ENCODE measurements around the gene VARS2. TPM values are rescaled to one million over a fixed set of nuclear protein-coding genes. Genes with fewer than 3 reads are reported as not detected.

The VARS2 gene
- total RNA-seq, 1 donor from 2014 or later: 26.3 TPM

DNA sequence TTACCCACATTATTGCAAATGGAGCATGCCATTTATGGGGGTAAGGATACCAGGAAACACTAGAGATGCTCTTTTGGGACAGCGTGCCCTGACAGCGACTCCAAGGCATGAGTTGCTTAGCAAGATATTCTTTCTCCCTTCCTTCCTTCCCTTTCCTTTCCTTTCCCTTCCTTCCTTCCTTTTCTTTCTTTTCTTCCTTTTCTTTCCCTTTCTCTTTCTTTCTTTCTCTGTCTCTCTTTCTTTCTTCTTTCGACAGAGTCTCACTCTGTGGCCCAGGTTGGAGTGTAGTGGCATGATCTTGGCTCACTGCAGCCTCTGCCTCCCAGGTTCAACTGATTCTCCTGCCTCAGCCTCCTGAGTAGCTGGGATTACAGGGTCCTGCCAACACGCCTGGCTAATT lies 30.0 kb downstream of the VARS2 start:
- TF ChIP-seq, protein P1, sequence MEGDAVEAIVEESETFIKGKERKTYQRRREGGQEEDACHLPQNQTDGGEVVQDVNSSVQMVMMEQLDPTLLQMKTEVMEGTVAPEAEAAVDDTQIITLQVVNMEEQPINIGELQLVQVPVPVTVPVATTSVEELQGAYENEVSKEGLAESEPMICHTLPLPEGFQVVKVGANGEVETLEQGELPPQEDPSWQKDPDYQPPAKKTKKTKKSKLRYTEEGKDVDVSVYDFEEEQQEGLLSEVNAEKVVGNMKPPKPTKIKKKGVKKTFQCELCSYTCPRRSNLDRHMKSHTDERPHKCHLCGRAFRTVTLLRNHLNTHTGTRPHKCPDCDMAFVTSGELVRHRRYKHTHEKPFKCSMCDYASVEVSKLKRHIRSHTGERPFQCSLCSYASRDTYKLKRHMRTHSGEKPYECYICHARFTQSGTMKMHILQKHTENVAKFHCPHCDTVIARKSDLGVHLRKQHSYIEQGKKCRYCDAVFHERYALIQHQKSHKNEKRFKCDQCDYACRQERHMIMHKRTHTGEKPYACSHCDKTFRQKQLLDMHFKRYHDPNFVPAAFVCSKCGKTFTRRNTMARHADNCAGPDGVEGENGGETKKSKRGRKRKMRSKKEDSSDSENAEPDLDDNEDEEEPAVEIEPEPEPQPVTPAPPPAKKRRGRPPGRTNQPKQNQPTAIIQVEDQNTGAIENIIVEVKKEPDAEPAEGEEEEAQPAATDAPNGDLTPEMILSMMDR (IDR thresholded peaks at IDR 0.05; ENCODE audit: insufficient read depth, low read length, severe bottlenecking): no peak
- Histone ChIP-seq H3K36me3 (ENCODE audit: control insufficient read depth, insufficient read depth, low read length) (no peaks in the 10 kb centered on the region), H3K27me3 (ENCODE audit: control insufficient read depth, insufficient read depth, low read length) (peaks cover 1% of the 10 kb centered on the region), H3K4me3 (ENCODE audit: low read depth, low read length) (no peak overlapping the region)
- DNase-seq (ENCODE audit: low read depth) (no peak), FAIRE-seq (no peak)

DNA sequence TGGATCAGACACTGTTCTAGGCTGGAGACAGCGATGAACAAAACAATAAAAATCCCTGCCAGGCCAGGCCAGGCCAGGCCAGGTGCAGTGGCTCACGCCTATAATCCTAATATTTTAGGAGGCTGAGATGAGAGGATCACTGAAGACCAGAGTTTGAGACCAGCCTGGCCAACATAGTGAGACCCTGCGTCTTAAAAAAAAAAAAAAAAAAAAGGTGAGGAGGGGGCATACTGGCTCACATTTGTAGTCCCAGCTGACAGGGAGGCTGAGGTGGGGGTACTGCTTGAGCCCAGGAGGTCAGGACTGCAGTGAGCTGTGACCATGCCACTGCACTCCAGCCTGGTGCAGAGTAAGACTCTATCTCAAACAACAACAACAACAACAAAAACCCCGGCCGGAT lies 31.2 kb downstream of the VARS2 start:
- DNase-seq (ENCODE audit: low read depth) (no peak), FAIRE-seq (no peak)
- Histone ChIP-seq H3K4me3 (ENCODE audit: low read depth, low read length) (no peak overlapping the region), H3K36me3 (ENCODE audit: control insufficient read depth, insufficient read depth, low read length) (no peaks in the 10 kb centered on the region), H3K27me3 (ENCODE audit: control insufficient read depth, insufficient read depth, low read length) (peaks cover 1% of the 10 kb centered on the region)
- TF ChIP-seq, protein P1 (IDR thresholded peaks at IDR 0.05; ENCODE audit: insufficient read depth, low read length, severe bottlenecking): no peak

DNA sequence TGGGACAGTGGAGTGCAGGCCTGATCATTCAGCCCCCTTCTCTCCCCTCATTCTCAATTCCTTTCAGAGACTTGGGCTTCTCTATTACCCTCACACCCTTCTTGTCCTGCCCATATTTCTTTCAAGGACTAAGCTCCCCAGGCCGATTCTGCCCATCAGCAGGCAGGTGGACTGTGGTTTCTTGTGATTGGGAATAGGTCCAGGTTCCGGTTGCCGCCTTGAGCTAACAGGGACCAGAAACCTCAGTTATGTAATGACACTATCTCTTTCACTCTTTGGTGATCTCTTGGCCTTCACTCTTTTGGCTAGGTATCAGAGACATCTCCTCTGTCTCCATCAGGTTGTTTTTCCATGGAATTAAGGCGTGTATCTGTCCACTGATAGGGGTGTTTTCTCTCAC lies 33.2 kb downstream of the VARS2 start:
- DNase-seq (ENCODE audit: low read depth) (no peak), FAIRE-seq (no peak)
- Histone ChIP-seq H3K27me3 (ENCODE audit: control insufficient read depth, insufficient read depth, low read length) (peaks cover 6% of the 10 kb centered on the region), H3K4me3 (ENCODE audit: low read depth, low read length) (no peak overlapping the region), H3K36me3 (ENCODE audit: control insufficient read depth, insufficient read depth, low read length) (no peaks in the 10 kb centered on the region)
- TF ChIP-seq, protein P1 (IDR thresholded peaks at IDR 0.05; ENCODE audit: insufficient read depth, low read length, severe bottlenecking): no peak

DNA sequence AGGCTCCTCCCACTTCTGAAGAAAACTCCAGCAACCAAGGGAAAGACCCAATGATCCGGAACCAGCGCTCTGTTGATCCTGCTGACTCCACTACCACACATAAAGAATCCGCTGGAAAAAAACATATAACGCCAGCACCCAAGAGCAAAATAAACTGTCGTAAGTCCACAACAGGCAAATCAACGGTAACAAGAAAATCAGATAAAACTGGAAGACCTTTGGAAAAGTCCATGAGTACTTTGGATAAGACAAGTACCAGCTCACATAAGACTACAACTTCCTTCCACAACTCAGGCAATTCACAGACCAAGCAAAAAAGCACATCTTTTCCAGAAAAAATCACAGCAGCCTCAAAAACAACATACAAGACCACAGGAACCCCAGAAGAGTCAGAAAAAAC lies 34.8 kb downstream of the VARS2 start:
- TF ChIP-seq, protein P1 (IDR thresholded peaks at IDR 0.05; ENCODE audit: insufficient read depth, low read length, severe bottlenecking): no peak
- Histone ChIP-seq H3K27me3 (ENCODE audit: control insufficient read depth, insufficient read depth, low read length) (peaks cover 6% of the 10 kb centered on the region), H3K36me3 (ENCODE audit: control insufficient read depth, insufficient read depth, low read length) (no peaks in the 10 kb centered on the region), H3K4me3 (ENCODE audit: low read depth, low read length) (no peak overlapping the region)
- DNase-seq (ENCODE audit: low read depth) (no peak), FAIRE-seq (no peak)

DNA sequence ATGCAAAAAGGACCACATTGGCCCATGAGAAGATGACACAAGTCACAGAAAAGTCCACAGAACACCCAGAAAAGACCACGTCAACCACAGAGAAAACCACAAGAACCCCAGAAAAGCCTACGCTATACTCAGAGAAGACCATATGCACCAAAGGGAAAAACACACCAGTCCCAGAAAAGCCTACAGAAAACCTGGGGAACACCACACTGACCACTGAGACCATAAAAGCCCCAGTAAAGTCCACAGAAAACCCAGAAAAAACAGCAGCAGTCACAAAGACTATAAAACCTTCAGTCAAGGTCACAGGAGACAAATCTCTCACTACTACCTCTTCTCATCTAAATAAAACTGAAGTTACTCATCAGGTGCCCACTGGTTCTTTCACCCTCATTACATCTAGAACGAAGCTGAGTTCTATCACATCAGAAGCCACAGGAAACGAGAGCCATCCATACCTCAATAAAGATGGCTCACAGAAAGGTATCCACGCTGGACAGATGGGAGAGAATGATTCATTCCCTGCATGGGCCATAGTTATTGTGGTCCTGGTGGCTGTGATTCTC lies 38.0 kb downstream of the VARS2 start:
- no peaks in the 10 kb centered on the region for H3K36me3 ChIP-seq (ENCODE audit: control insufficient read depth, insufficient read depth, low read length)
- DNase-seq (ENCODE audit: low read depth): no peak
- TF ChIP-seq, protein P1 (IDR thresholded peaks at IDR 0.05; ENCODE audit: insufficient read depth, low read length, severe bottlenecking): no peak
- H3K27me3 ChIP-seq (ENCODE audit: control insufficient read depth, insufficient read depth, low read length): peaks cover 6% of the 10 kb centered on the region
- H3K4me3 ChIP-seq (ENCODE audit: low read depth, low read length): no peak overlapping the region
- FAIRE-seq: no peak
